ENCODE data around the gene C4orf50.
A peak's percentile ranks its signal among the peaks of the same experiment; 100 is the strongest.

Gene C4orf50

GRCh38 chr4:5933996-5934831, 84.0 kb downstream of the C4orf50 start:
- no peak for DNase-seq

- DNase-seq = no peak
These were observed 85.1 kb downstream of the C4orf50 start for GRCh38 chr4:5933116-5933515.

- peak; percentile 50 for DNase-seq
These were observed 86.1 kb downstream of the C4orf50 start for GRCh38 chr4:5932035-5932568.

- DNase-seq = no peak
These were observed 86.7 kb downstream of the C4orf50 start for GRCh38 chr4:5931526-5931925.

GRCh38 chr4:5930876-5931275, 87.4 kb downstream of the C4orf50 start:
- no peak for DNase-seq

GRCh38 chr4:5930456-5930855, 87.8 kb downstream of the C4orf50 start:
- no peak for DNase-seq

GRCh38 chr4:5928844-5929420, 89.3 kb downstream of the C4orf50 start:
- DNase-seq = no peak

GRCh38 chr4:5928274-5928673, 90.0 kb downstream of the C4orf50 start:
- no peak for DNase-seq

- no peak for DNase-seq
These were observed 90.5 kb downstream of the C4orf50 start for GRCh38 chr4:5927747-5928146.

- DNase-seq = no peak
These were observed 91.1 kb downstream of the C4orf50 start for GRCh38 chr4:5927116-5927515.

GRCh38 chr4:5926598-5926997, 91.6 kb downstream of the C4orf50 start:
- DNase-seq = no peak

- DNase-seq = no peak
These were observed 92.6 kb downstream of the C4orf50 start for GRCh38 chr4:5925419-5926200.

GRCh38 chr4:5924461-5925125, 93.6 kb downstream of the C4orf50 start:
- no peak for DNase-seq

- DNase-seq = no peak
These were observed 94.9 kb downstream of the C4orf50 start for GRCh38 chr4:5923376-5923775.

- no peak for DNase-seq
These were observed 95.7 kb downstream of the C4orf50 start for GRCh38 chr4:5922556-5922955.

- no peak for DNase-seq
These were observed 96.2 kb downstream of the C4orf50 start for GRCh38 chr4:5921981-5922380.

- no peak for DNase-seq
These were observed 96.9 kb downstream of the C4orf50 start for GRCh38 chr4:5921101-5921980.

GRCh38 chr4:5919571-5919970, 98.7 kb downstream of the C4orf50 start:
- DNase-seq = no peak

- DNase-seq = no peak
These were observed 99.2 kb downstream of the C4orf50 start for GRCh38 chr4:5919044-5919443.

GRCh38 chr4:5918331-5918985, 99.8 kb downstream of the C4orf50 start:
- DNase-seq = no peak

GRCh38 chr4:5917672-5918071, 100.6 kb downstream of the C4orf50 start:
- DNase-seq = no peak
